CD8-positive, alpha-beta memory T cell (primary cell): ENCODE data around the gene NUDT11. TPM values are rescaled to one million over a fixed set of nuclear protein-coding genes. Genes with fewer than 3 reads are reported as not detected.
"Not testable (repeated sequence)": the region's sequence is repeated elsewhere in the genome, so short reads cannot be mapped to it uniquely, and the experiment has no call there.

Experiments used
- CTCF ChIA-PET: fragments of 350-600 bp; sonication (Branson Sonifier 250); formaldehyde crosslinking; loops from one replicate; lab custom pipeline; 2021; ENCODE audit warnings: antibody characterized with exemption; lab: Charles Lee
- POLR2A ChIA-PET: fragments of 350-600 bp; sonication (Branson Sonifier 250); formaldehyde crosslinking; loops from one replicate; lab custom pipeline; 2021; ENCODE audit warnings: antibody characterized with exemption; lab: Charles Lee
- DNase-seq, 5 donors: peaks; one replicate each; pipeline versions ENCODE4 v3.0.0 to v3.0.0-alpha.2; 2020 to 2022; ENCODE audit warnings: mixed read lengths in 1 of 5
- H3K27ac ChIP-seq: one replicate; pipeline ENCODE4 v1.7.0; 2013; ENCODE audit warnings: low read depth, mild to moderate bottlenecking, low read length, moderate library complexity
- H3K27me3 ChIP-seq: 2 replicates; pipeline ENCODE4 v1.7.0; 2013; ENCODE audit warnings: low read length, mild to moderate bottlenecking; ENCODE audit not compliant: insufficient read depth, poor library complexity, severe bottlenecking
- H3K36me3 ChIP-seq: 2 replicates; pipeline ENCODE4 v1.7.0; 2013; ENCODE audit warnings: mild to moderate bottlenecking, low read length, moderate library complexity; ENCODE audit not compliant: insufficient read depth
- H3K4me1 ChIP-seq: 2 replicates; pipeline ENCODE4 v1.7.0; 2013; ENCODE audit warnings: mild to moderate bottlenecking, low read length, moderate library complexity; ENCODE audit not compliant: insufficient read depth
- H3K4me3 ChIP-seq: 2 replicates; pipeline ENCODE4 v1.7.0; 2013; ENCODE audit warnings: mild to moderate bottlenecking, low read length
- H3K9me3 ChIP-seq: 2 replicates; pipeline ENCODE4 v1.7.0; 2013; ENCODE audit warnings: mild to moderate bottlenecking, low read length
- H3K27ac Mint-ChIP-seq, 8 donors: one replicate each; pipeline ENCODE4 v1.8.0; 2020 to 2021; ENCODE audit warnings: mixed read lengths in 8 of 8, mild to moderate bottlenecking in 6 of 8, inconsistent platforms in 3 of 8, moderate library complexity in 3 of 8
- H3K27me3 Mint-ChIP-seq, 2 donors: one replicate each; pipeline ENCODE4 v1.8.0; 2020 to 2021; ENCODE audit warnings: mixed read lengths in 2 of 2, mild to moderate bottlenecking in 1 of 2, moderate library complexity in 1 of 2
- H3K36me3 Mint-ChIP-seq, 3 donors: one replicate each; pipeline ENCODE4 v1.8.0; 2020 to 2021; ENCODE audit warnings: mixed read lengths in 3 of 3, inconsistent platforms in 1 of 3, mild to moderate bottlenecking in 1 of 3
- H3K4me1 Mint-ChIP-seq, 3 donors: one replicate each; pipeline ENCODE4 v1.8.0; 2020 to 2021; ENCODE audit warnings: mixed read lengths in 3 of 3, inconsistent platforms in 1 of 3, mild to moderate bottlenecking in 1 of 3
- H3K4me3 Mint-ChIP-seq, 7 donors: one replicate each; pipeline ENCODE4 v1.8.0; 2020 to 2021; ENCODE audit warnings: mixed read lengths in 7 of 7, mild to moderate bottlenecking in 6 of 7, moderate library complexity in 4 of 7, inconsistent platforms in 2 of 7
- H3K9me3 Mint-ChIP-seq, 5 donors: one replicate each; pipeline ENCODE4 v1.8.0; 2020 to 2022; ENCODE audit warnings: mixed read lengths in 5 of 5, mild to moderate bottlenecking in 3 of 5, moderate library complexity in 2 of 5, inconsistent platforms in 1 of 5
- polyA plus RNA-seq: library from polyadenylated mRNA; unstranded; fragments of 300-500 nt; fragmentation: Illumina TruSeq; gene quantifications from one replicate; pipeline ENCODE4 v1.2.3, GENCODE V29; 2021
- total RNA-seq, 2 experiments: library from RNA; stranded (reverse); gene quantifications; one replicate each; pipeline ENCODE4 v1.2.3, GENCODE V29; 2021

Gene NUDT11
- total and polyA plus RNA-seq, 3 experiments from 2014 or later = 0.82 to 2.0 (median 1.6) TPM

DNA sequence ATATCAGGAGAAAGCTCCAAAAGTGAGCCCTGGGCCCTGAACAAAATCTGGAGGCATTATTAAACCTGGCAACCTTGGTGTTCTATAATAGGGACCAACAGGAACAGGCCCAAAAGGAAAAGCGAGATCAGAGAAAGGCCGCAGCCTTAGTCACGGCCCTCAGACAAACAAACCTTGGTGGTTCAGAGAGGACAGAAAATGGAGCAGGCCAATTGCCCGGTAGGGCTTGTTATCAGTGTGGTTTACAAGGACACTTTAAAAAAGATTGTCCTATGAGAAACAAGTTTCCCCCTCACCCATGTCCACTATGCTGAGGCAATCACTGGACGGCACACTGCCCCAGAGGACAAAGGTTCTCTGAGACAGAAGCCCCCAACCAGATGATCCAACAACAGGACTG lies 14.0 kb downstream of the NUDT11 start:
- H3K9me3 ChIP-seq, POLR2A ChIA-PET, H3K36me3 Mint-ChIP-seq, H3K27ac ChIP-seq, H3K4me3 ChIP-seq, H3K4me1 Mint-ChIP-seq, H3K27me3 ChIP-seq, H3K36me3 ChIP-seq, H3K4me1 ChIP-seq, H3K4me3 Mint-ChIP-seq, H3K9me3 Mint-ChIP-seq, H3K27me3 Mint-ChIP-seq, H3K27ac Mint-ChIP-seq, CTCF ChIA-PET, DNase-seq: not testable (repeated sequence)

GRCh38 chrX:51476930-51477329 lies 19.5 kb downstream of the NUDT11 start:
- Mint-ChIP-seq H3K4me1 (no peaks in the 10 kb centered on the region), H3K36me3 (no peaks in the 10 kb centered on the region), H3K27me3 (peaks cover 3 to 4% of the 10 kb centered on the region in 2 donors), H3K9me3 (no peaks in the 10 kb centered on the region), H3K27ac (no peak overlapping the region), H3K4me3 (no peak overlapping the region)
- no peaks in the 10 kb centered on the region for H3K9me3 ChIP-seq
- ChIA-PET CTCF (no interaction called here), POLR2A (no interaction called here)
- H3K36me3 ChIP-seq = no peaks in the 10 kb centered on the region
- H3K27ac ChIP-seq = no peak overlapping the region
- H3K4me1 ChIP-seq = no peaks in the 10 kb centered on the region
- DNase-seq = no peak
- H3K27me3 ChIP-seq = no peaks in the 10 kb centered on the region
- H3K4me3 ChIP-seq = no peak overlapping the region

GRCh38 chrX:51463322-51463721 lies 33.1 kb downstream of the NUDT11 start:
- Mint-ChIP-seq H3K9me3 (no peaks in the 10 kb centered on the region), H3K27ac (peak overlapping the region in 1 of 8 donors; percentile 64), H3K36me3 (no peaks in the 10 kb centered on the region), H3K4me3 (no peak overlapping the region), H3K4me1 (no peaks in the 10 kb centered on the region), H3K27me3 (peaks cover 0 to 9% of the 10 kb centered on the region in 2 donors)
- Histone ChIP-seq H3K27me3 (no peaks in the 10 kb centered on the region), H3K27ac (no peak overlapping the region), H3K36me3 (no peaks in the 10 kb centered on the region), H3K9me3 (no peaks in the 10 kb centered on the region), H3K4me3 (no peak overlapping the region), H3K4me1 (no peaks in the 10 kb centered on the region)
- ChIA-PET POLR2A (no interaction called here), CTCF (interaction anchor here (0.6 kb wide), 1 partner anchor 95 kb away, joined by 3 read pairs; no protein-coding TSS in a partner anchor)
- DNase-seq = no peak

- H3K36me3 ChIP-seq = no peaks in the 10 kb centered on the region
These were observed 35.0 kb downstream of the NUDT11 start for GRCh38 chrX:51461053-51462044.

GRCh38 chrX:51459125-51459524 lies 37.3 kb downstream of the NUDT11 start:
- H3K4me3 Mint-ChIP-seq = no peak overlapping the region
- Histone ChIP-seq H3K9me3 (no peaks in the 10 kb centered on the region), H3K4me1 (no peaks in the 10 kb centered on the region), H3K4me3 (no peak overlapping the region), H3K27ac (no peak overlapping the region), H3K27me3 (no peaks in the 10 kb centered on the region), H3K36me3 (no peaks in the 10 kb centered on the region)
- H3K9me3 Mint-ChIP-seq = no peaks in the 10 kb centered on the region
- H3K36me3 Mint-ChIP-seq = no peaks in the 10 kb centered on the region
- H3K27ac Mint-ChIP-seq = no peak overlapping the region
- ChIA-PET CTCF (interaction anchor here (1.5 kb wide), 1 partner anchor 17 kb away, joined by 3 read pairs; no protein-coding TSS in a partner anchor), POLR2A (no interaction called here)
- no peaks in the 10 kb centered on the region for H3K4me1 Mint-ChIP-seq
- DNase-seq = no peak
- peaks cover 0 to 8% of the 10 kb centered on the region in 2 donors for H3K27me3 Mint-ChIP-seq

More at GRCh38 chrX:51461053-51462044, 35.0 kb downstream of the NUDT11 start:
- no peaks in the 10 kb centered on the region for H3K36me3 Mint-ChIP-seq
- no peaks in the 10 kb centered on the region for H3K4me1 ChIP-seq
- POLR2A ChIA-PET = no interaction called here
- no peaks in the 10 kb centered on the region for H3K9me3 Mint-ChIP-seq
- H3K27ac Mint-ChIP-seq = no peak overlapping the region
- H3K4me3 ChIP-seq = no peak overlapping the region
- H3K9me3 ChIP-seq = no peaks in the 10 kb centered on the region
- H3K4me1 Mint-ChIP-seq = no peaks in the 10 kb centered on the region
- no peak overlapping the region for H3K4me3 Mint-ChIP-seq
- H3K27me3 Mint-ChIP-seq = peaks cover 0 to 6% of the 10 kb centered on the region in 2 donors
- CTCF ChIA-PET = interaction anchor here (1.2 to 1.8 kb wide), 4 partner anchors 9 to 125 kb away, joined by 4 to 6 read pairs (median 5); no protein-coding TSS in a partner anchor
- DNase-seq = peak in 2 of 5 donors; percentile 20 to 26
- no peak overlapping the region for H3K27ac ChIP-seq
- no peaks in the 10 kb centered on the region for H3K27me3 ChIP-seq

DNA sequence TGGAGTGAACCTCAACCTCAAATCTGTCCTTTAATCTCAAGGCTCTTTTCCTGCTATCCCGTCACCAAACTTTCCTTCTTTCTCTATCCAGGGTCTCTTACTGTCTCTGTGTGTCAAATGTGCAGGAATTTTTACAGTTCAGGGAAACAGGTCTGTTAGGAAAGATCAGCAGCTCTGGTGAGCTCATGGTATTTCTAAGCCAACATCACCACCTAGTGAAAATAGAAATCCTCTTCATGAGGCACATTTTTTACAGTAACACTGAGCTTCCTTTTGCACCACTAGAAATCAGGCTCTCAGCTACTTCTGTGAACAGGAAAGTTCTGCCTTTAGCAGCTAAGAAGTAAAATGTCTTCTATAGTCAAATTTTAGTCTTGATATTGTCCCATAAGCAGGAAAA lies 39.6 kb downstream of the NUDT11 start:
- POLR2A ChIA-PET = no interaction called here
- Histone ChIP-seq H3K4me3 (no peak overlapping the region), H3K27ac (no peak overlapping the region), H3K4me1 (no peaks in the 10 kb centered on the region), H3K36me3 (no peaks in the 10 kb centered on the region), H3K27me3 (no peaks in the 10 kb centered on the region), H3K9me3 (no peaks in the 10 kb centered on the region)
- CTCF ChIA-PET = interaction anchor here (0.8 kb wide), 1 partner anchor 121 kb away, joined by 3 read pairs; no protein-coding TSS in a partner anchor
- H3K4me1 Mint-ChIP-seq = no peaks in the 10 kb centered on the region
- no peaks in the 10 kb centered on the region for H3K9me3 Mint-ChIP-seq
- no peak overlapping the region for H3K27ac Mint-ChIP-seq
- no peak for DNase-seq
- H3K36me3 Mint-ChIP-seq = no peaks in the 10 kb centered on the region
- peaks cover 0 to 9% of the 10 kb centered on the region in 2 donors for H3K27me3 Mint-ChIP-seq
- H3K4me3 Mint-ChIP-seq = no peak overlapping the region

DNA sequence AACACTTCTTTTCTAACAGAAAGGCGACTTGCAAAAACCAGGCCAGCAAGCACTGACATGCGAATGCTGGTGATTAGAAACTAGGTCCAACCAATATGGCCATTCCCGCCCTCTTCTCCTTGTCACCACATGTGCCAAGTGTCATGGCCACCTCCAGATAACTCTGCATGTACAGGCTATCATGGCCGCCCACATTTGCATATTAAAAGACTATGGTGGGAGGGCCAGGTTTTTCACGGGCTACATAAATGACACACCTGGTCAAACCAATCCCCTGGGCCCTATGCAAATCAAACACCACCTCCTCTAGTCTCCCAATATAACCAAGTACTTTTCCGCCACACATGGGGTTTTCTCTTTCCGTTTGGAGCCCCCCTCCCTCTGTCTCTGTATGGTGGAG lies 40.1 kb downstream of the NUDT11 start:
- Histone ChIP-seq H3K4me1 (no peaks in the 10 kb centered on the region), H3K27me3 (no peaks in the 10 kb centered on the region), H3K9me3 (no peaks in the 10 kb centered on the region), H3K4me3 (no peak overlapping the region), H3K27ac (no peak overlapping the region), H3K36me3 (no peaks in the 10 kb centered on the region)
- DNase-seq = no peak
- Mint-ChIP-seq H3K36me3 (no peaks in the 10 kb centered on the region), H3K27me3 (peaks cover 0 to 9% of the 10 kb centered on the region in 2 donors), H3K4me3 (no peak overlapping the region), H3K9me3 (no peaks in the 10 kb centered on the region), H3K27ac (no peak overlapping the region), H3K4me1 (no peaks in the 10 kb centered on the region)
- CTCF ChIA-PET = no interaction called here
- POLR2A ChIA-PET = no interaction called here

GRCh38 chrX:51440365-51440764 lies 56.0 kb downstream of the NUDT11 start:
- Mint-ChIP-seq H3K9me3 (no peaks in the 10 kb centered on the region), H3K4me3 (no peak overlapping the region), H3K4me1 (no peaks in the 10 kb centered on the region), H3K27me3 (peaks cover 4 to 7% of the 10 kb centered on the region in 2 donors), H3K27ac (peak overlapping the region in 1 of 8 donors; percentile 2), H3K36me3 (no peaks in the 10 kb centered on the region)
- no peaks in the 10 kb centered on the region for H3K4me1 ChIP-seq
- H3K27ac ChIP-seq = no peak overlapping the region
- no peaks in the 10 kb centered on the region for H3K36me3 ChIP-seq
- ChIA-PET POLR2A (no interaction called here), CTCF (no interaction called here)
- no peak for DNase-seq
- no peak overlapping the region for H3K4me3 ChIP-seq
- no peaks in the 10 kb centered on the region for H3K9me3 ChIP-seq
- no peaks in the 10 kb centered on the region for H3K27me3 ChIP-seq
